Erythroblast (primary cell): ENCODE data around the gene MYLK.

Experiments
- GATA1 ChIP-seq: IDR thresholded peaks from 2 replicates; pipeline ENCODE4 v1.6.1; 2011; ENCODE audit warnings: low read depth, mild to moderate bottlenecking, control low read depth, low read length, moderate library complexity
- POLR2A ChIP-seq: IDR thresholded peaks from 2 replicates; pipeline ENCODE4 v1.6.1; 2011; ENCODE audit warnings: mild to moderate bottlenecking, low read length

GRCh38 chr3:123769356-123769743, 114.8 kb downstream of the MYLK start:
- TF ChIP-seq POLR2A (no peak), GATA1 (no peak)
